ENCODE measurements around the gene RABEP2.
A peak's percentile ranks its signal among the peaks of the same experiment; 100 is the strongest.
"Not testable (repeated sequence)": the region's sequence is repeated elsewhere in the genome, so short reads cannot be mapped to it uniquely, and the experiment has no call there.

The RABEP2 gene

DNA sequence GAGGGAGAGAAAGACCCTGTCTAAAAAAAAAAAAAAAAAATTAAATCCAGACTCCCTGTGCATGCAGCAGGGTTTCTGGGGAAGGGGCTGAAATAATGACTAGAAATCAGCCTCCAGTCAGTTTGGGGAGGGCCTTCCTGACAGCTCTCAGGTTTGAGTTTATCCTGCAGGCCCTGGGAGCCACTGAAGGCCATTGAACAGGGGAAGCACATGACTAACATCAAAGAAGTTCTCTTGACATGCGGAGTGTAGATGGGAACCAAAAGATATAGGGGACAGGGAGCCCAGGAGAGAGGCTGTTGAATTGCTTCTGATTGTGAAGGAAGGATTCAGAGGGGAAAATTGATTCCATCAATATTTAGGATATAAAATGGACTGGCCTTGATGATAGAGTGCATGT, 2.8 kb upstream of the RABEP2 start:
- TF ChIP-seq ZFP30 (CRISPR knock-in tag; IDR thresholded peaks at IDR 0.05): no peak
- no peak for TF ChIP-seq ESRRG (CRISPR knock-in tag; IDR thresholded peaks at IDR 0.05)
- no peak for TF ChIP-seq OSR1 (CRISPR knock-in tag; IDR thresholded peaks at IDR 0.05)
- TF ChIP-seq ISL1 (CRISPR knock-in tag; IDR thresholded peaks at IDR 0.05): no peak
- TF ChIP-seq, protein P1, sequence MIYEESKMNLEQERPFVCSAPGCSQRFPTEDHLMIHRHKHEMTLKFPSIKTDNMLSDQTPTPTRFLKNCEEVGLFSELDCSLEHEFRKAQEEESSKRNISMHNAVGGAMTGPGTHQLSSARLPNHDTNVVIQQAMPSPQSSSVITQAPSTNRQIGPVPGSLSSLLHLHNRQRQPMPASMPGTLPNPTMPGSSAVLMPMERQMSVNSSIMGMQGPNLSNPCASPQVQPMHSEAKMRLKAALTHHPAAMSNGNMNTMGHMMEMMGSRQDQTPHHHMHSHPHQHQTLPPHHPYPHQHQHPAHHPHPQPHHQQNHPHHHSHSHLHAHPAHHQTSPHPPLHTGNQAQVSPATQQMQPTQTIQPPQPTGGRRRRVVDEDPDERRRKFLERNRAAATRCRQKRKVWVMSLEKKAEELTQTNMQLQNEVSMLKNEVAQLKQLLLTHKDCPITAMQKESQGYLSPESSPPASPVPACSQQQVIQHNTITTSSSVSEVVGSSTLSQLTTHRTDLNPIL (CRISPR knock-in tag; IDR thresholded peaks at IDR 0.05; ENCODE audit: low read depth): no peak
- TF ChIP-seq ZNF70 (CRISPR knock-in tag; IDR thresholded peaks at IDR 0.05): no peak
- TF ChIP-seq CSDC2 (CRISPR knock-in tag; IDR thresholded peaks at IDR 0.05): no peak
- TF ChIP-seq ZNF565 (CRISPR knock-in tag; conservative IDR thresholded peaks at IDR 0.05; ENCODE audit: low read depth): no peak
- TF ChIP-seq, protein P2, sequence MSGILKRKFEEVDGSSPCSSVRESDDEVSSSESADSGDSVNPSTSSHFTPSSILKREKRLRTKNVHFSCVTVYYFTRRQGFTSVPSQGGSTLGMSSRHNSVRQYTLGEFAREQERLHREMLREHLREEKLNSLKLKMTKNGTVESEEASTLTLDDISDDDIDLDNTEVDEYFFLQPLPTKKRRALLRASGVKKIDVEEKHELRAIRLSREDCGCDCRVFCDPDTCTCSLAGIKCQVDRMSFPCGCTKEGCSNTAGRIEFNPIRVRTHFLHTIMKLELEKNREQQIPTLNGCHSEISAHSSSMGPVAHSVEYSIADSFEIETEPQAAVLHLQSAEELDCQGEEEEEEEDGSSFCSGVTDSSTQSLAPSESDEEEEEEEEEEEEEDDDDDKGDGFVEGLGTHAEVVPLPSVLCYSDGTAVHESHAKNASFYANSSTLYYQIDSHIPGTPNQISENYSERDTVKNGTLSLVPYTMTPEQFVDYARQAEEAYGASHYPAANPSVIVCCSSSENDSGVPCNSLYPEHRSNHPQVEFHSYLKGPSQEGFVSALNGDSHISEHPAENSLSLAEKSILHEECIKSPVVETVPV (CRISPR knock-in tag; IDR thresholded peaks at IDR 0.05): no peak
- TF ChIP-seq, protein P3, sequence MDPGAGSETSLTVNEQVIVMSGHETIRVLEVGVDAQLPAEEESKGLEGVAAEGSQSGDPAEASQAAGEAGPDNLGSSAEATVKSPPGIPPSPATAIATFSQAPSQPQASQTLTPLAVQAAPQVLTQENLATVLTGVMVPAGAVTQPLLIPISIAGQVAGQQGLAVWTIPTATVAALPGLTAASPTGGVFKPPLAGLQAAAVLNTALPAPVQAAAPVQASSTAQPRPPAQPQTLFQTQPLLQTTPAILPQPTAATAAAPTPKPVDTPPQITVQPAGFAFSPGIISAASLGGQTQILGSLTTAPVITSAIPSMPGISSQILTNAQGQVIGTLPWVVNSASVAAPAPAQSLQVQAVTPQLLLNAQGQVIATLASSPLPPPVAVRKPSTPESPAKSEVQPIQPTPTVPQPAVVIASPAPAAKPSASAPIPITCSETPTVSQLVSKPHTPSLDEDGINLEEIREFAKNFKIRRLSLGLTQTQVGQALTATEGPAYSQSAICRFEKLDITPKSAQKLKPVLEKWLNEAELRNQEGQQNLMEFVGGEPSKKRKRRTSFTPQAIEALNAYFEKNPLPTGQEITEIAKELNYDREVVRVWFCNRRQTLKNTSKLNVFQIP (CRISPR knock-in tag; IDR thresholded peaks at IDR 0.05; ENCODE audit: borderline replicate concordance, low read depth): no peak
- no peak for TF ChIP-seq GLIS3 (CRISPR knock-in tag; IDR thresholded peaks at IDR 0.05)
- TF ChIP-seq ARNTL (CRISPR knock-in tag; IDR thresholded peaks at IDR 0.05; ENCODE audit: borderline replicate concordance, low read depth): no peak
- TF ChIP-seq, protein P4, sequence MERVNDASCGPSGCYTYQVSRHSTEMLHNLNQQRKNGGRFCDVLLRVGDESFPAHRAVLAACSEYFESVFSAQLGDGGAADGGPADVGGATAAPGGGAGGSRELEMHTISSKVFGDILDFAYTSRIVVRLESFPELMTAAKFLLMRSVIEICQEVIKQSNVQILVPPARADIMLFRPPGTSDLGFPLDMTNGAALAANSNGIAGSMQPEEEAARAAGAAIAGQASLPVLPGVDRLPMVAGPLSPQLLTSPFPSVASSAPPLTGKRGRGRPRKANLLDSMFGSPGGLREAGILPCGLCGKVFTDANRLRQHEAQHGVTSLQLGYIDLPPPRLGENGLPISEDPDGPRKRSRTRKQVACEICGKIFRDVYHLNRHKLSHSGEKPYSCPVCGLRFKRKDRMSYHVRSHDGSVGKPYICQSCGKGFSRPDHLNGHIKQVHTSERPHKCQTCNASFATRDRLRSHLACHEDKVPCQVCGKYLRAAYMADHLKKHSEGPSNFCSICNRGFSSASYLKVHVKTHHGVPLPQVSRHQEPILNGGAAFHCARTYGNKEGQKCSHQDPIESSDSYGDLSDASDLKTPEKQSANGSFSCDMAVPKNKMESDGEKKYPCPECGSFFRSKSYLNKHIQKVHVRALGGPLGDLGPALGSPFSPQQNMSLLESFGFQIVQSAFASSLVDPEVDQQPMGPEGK (CRISPR knock-in tag; IDR thresholded peaks at IDR 0.05; ENCODE audit: borderline replicate concordance): no peak
- TF ChIP-seq BACH2 (CRISPR knock-in tag; IDR thresholded peaks at IDR 0.05; ENCODE audit: borderline replicate concordance): no peak
- TF ChIP-seq ZC3H10 (CRISPR knock-in tag; IDR thresholded peaks at IDR 0.05): no peak
- no peak for TF ChIP-seq TCF4 (CRISPR knock-in tag; IDR thresholded peaks at IDR 0.05; ENCODE audit: borderline replicate concordance)
- TF ChIP-seq, protein P5, sequence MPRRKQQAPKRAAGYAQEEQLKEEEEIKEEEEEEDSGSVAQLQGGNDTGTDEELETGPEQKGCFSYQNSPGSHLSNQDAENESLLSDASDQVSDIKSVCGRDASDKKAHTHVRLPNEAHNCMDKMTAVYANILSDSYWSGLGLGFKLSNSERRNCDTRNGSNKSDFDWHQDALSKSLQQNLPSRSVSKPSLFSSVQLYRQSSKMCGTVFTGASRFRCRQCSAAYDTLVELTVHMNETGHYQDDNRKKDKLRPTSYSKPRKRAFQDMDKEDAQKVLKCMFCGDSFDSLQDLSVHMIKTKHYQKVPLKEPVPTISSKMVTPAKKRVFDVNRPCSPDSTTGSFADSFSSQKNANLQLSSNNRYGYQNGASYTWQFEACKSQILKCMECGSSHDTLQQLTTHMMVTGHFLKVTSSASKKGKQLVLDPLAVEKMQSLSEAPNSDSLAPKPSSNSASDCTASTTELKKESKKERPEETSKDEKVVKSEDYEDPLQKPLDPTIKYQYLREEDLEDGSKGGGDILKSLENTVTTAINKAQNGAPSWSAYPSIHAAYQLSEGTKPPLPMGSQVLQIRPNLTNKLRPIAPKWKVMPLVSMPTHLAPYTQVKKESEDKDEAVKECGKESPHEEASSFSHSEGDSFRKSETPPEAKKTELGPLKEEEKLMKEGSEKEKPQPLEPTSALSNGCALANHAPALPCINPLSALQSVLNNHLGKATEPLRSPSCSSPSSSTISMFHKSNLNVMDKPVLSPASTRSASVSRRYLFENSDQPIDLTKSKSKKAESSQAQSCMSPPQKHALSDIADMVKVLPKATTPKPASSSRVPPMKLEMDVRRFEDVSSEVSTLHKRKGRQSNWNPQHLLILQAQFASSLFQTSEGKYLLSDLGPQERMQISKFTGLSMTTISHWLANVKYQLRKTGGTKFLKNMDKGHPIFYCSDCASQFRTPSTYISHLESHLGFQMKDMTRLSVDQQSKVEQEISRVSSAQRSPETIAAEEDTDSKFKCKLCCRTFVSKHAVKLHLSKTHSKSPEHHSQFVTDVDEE (CRISPR knock-in tag; IDR thresholded peaks at IDR 0.05): no peak
- TF ChIP-seq ZNF8 (CRISPR knock-in tag; IDR thresholded peaks at IDR 0.05): no peak
- no peak for ATAC-seq

DNA sequence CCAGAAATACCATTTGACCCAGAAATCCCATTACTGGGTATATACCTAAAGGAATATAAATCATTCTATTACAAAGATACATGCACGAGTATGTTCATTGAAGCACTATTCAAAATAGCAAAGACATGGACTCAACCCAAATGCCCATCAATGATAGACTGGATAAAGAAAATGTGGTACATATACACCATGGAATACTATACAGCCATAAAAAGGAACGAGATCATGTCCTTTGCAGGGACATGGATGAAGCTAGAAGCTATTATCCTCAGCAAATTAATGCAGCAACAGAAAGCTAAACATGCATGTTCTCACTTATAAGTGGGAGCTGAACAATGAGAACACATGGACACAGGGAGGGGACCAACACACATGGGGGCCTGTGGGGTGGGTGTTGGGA, 1.2 kb upstream of the RABEP2 start:
- ATAC-seq: not testable (repeated sequence)
- TF ChIP-seq ZNF8 (CRISPR knock-in tag; IDR thresholded peaks at IDR 0.05): peak; percentile 89

DNA sequence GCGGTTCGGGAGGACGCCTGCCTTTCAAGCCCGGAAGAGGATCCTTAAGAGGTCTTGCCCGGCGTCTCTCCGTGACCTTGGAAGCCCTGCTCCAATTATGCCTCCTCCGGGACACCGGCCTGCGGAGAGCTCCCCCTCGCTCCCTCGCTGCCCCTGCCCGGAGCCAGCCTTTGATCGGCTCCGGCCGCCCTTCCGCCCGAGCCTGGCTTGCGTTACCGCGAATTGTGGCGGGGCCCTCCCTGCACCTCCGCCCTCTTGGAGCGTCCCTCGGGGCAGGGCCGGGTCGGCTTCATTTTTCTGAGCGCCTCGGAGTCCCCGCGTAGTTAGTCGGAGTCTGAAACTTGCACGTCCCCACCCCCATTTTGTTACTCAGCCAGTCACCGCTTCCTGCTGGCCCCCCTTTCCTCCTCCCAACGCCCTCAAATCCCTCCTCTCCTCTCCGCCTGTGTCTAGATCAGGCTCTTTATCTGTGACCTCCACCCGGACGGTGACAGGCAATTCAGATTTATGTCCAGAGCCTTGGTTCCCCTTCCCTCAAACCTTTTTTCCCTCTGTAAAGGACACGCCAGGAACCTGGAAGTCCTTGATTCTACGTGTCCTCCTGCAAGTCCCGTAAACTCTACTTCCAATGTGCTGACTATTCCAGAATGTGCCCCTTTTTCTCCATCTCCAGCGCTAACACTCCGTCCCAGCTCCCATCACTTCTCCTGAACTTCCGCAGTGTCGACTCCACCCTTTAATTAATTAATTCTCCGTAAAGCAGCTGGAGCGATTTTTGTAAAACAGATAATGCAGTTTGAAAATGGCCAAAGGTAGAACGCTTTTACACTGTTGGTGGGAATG, 569 bp upstream of the RABEP2 start:
- ATAC-seq: peak; percentile 77
- TF ChIP-seq TCF4 (CRISPR knock-in tag; IDR thresholded peaks at IDR 0.05; ENCODE audit: borderline replicate concordance) (no peak), ISL1 (CRISPR knock-in tag; IDR thresholded peaks at IDR 0.05) (no peak), ZNF70 (CRISPR knock-in tag; IDR thresholded peaks at IDR 0.05) (no peak), GLIS3 (CRISPR knock-in tag; IDR thresholded peaks at IDR 0.05) (no peak), ZNF565 (CRISPR knock-in tag; conservative IDR thresholded peaks at IDR 0.05; ENCODE audit: low read depth) (no peak), RARB (CRISPR knock-in tag; IDR thresholded peaks at IDR 0.05) (no peak), ZC3H10 (CRISPR knock-in tag; IDR thresholded peaks at IDR 0.05) (no peak), CSDC2 (CRISPR knock-in tag; IDR thresholded peaks at IDR 0.05) (no peak), ZFP30 (CRISPR knock-in tag; IDR thresholded peaks at IDR 0.05) (no peak), OSR1 (CRISPR knock-in tag; IDR thresholded peaks at IDR 0.05) (no peak)
- TF ChIP-seq, protein P1 (CRISPR knock-in tag; IDR thresholded peaks at IDR 0.05; ENCODE audit: low read depth): no peak
- TF ChIP-seq, protein P3 (CRISPR knock-in tag; IDR thresholded peaks at IDR 0.05; ENCODE audit: borderline replicate concordance, low read depth): no peak
- TF ChIP-seq, protein P4 (CRISPR knock-in tag; IDR thresholded peaks at IDR 0.05; ENCODE audit: borderline replicate concordance): no peak
